Lower leg skin (tissue), 4 donors: ENCODE measurements around the gene PDE9A. TPM values are rescaled to one million over a fixed set of nuclear protein-coding genes. Genes with fewer than 3 reads are reported as not detected.

Experiments used
- DNase-seq, 2 donors: peaks; one replicate each; pipeline ENCODE4 v3.0.0-alpha.2; 2019; ENCODE audit warnings: low spot score in 2 of 2
- H3K4me3 ChIP-seq: fragments of 200-600 bp; sonication (generic); 2 replicates; pipeline ENCODE4 v1.5.1; 2017; ENCODE audit warnings: mild to moderate bottlenecking, low read depth; ENCODE audit not compliant: poor library complexity, severe bottlenecking
- CTCF ChIP-seq, 3 donors: fragments of 450-650 bp; IDR thresholded peaks; one replicate each; pipeline ENCODE4 v1.5.1; 2016; ENCODE audit warnings: antibody characterized with exemption in 3 of 3, mild to moderate bottlenecking in 3 of 3, moderate library complexity in 2 of 3
- POLR2A ChIP-seq, 2 donors: fragments of 450-650 bp; IDR thresholded peaks; one replicate each; pipeline ENCODE4 v1.6.1; 2016 to 2017; ENCODE audit warnings: antibody characterized with exemption in 2 of 2, mild to moderate bottlenecking in 1 of 2, moderate library complexity in 1 of 2
- WGBS, 2 donors: methylation state at CpG; one replicate each; pipeline ENCODE4 v1.1.5; 2018; 5-methylcytosine and 5-hydroxymethylcytosine counted together
- intact Hi-C: fragments of 100-400 bp; cut with DNase I; formaldehyde crosslinking; loops from one replicate; pipeline ENCODE4 v1.15.0; 2023; ENCODE audit warnings: low total_unique reads
- total RNA-seq, 4 donors: library from RNA; depleted of rRNA; stranded (reverse); fragments of >200 nt; gene quantifications; one replicate each; pipeline ENCODE4 v1.1.0, GENCODE V29; 2016

PDE9A gene
- total RNA-seq, 4 donors from 2014 or later = 2.1 to 16.3 (median 9.0) TPM

- no peak for TF ChIP-seq POLR2A (IDR thresholded peaks at IDR 0.05)
- H3K4me3 ChIP-seq = no peak overlapping the region
- 87 to 93% methylated on average over 11 to 13 of the region's 13 CpGs for WGBS, 2 donors
- intact Hi-C loops = no loop called here
- no peak for DNase-seq
Observed at GRCh38 chr21:42775891-42776290, 122.5 kb downstream of the PDE9A start.

DNA sequence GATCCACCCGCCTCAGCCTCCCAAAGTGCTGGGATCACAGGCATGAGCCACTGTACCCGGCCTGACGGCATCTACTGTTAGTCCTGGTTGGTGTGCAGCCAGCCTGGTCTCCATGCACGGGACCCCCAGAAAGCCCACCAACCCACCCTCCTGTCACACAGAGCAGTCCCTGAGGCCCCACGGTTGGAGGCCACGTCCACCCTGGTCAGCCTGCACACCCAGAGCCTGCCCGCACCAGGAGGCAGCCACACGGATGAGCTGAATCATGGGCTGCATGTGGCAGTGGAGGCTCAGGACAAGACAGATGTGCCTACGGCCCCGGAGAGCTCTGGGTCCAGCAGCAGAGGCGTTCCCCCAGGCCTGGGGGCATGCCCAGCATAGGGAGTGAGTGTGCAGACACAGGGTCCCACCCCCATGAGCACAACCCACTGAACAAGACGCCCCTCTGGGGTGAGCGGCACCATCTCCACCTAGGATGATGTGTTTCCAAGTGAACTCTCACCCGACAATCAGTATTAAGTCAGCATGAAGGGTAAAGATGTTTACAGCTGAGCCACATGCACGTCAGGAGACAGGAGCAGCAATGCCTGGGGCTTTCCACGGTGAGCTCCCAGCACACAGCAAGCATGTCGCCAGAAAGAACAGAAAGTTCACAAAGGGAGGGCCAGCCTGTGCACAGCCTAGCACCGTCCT is 123.8 kb downstream of the PDE9A start:
- intact Hi-C loops = no loop called here

GRCh38 chr21:42777757-42778344 is 124.4 kb downstream of the PDE9A start:
- 55 to 60% methylated on average over 21 of the region's 21 CpGs for WGBS, 2 donors
- no peak overlapping the region for H3K4me3 ChIP-seq
- TF ChIP-seq POLR2A (IDR thresholded peaks at IDR 0.05) = no peak
- TF ChIP-seq CTCF (IDR thresholded peaks at IDR 0.05) = no peak
- intact Hi-C loops = no loop called here
- DNase-seq = no peak

More for the DNA sequence above, 123.8 kb downstream of the PDE9A start:
- 63 to 81% methylated on average over 10 to 18 of the region's 18 CpGs for WGBS, 2 donors
- no peak for TF ChIP-seq CTCF (IDR thresholded peaks at IDR 0.05)
- TF ChIP-seq POLR2A (IDR thresholded peaks at IDR 0.05) = no peak
- H3K4me3 ChIP-seq = no peak overlapping the region
- no peak for DNase-seq

GRCh38 chr21:42779431-42779861 is 126.0 kb downstream of the PDE9A start:
- intact Hi-C loops = no loop called here
- 62 to 83% methylated on average over 8 to 10 of the region's 10 CpGs for WGBS, 2 donors
- no peak overlapping the region for H3K4me3 ChIP-seq
- TF ChIP-seq POLR2A (IDR thresholded peaks at IDR 0.05) (no peak), CTCF (IDR thresholded peaks at IDR 0.05) (no peak)
- no peak for DNase-seq

DNA sequence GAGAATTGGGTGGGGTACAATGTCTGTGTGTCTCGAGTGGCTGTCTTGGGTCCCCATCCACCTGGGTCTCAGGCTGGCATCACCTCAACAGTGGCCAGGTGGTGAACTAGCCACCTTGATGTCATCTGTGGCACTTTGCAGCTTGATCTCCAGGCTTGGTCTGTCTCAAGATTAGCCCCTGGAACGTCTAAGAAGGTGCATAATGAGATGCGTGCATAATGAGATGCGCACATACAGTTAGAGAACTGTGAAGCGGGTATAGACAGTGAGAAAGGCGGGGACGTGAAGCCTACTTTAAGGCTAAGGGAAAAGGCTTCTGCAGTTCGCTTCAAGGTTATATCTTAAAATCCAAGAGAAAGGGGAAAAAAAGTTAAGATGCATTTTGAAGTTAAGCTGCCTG is 127.2 kb downstream of the PDE9A start:
- no peak for DNase-seq
- intact Hi-C loops = no loop called here
- H3K4me3 ChIP-seq = no peak overlapping the region
- TF ChIP-seq POLR2A (IDR thresholded peaks at IDR 0.05) (no peak), CTCF (IDR thresholded peaks at IDR 0.05) (no peak)
- WGBS, 2 donors = 46 to 48% methylated on average over 8 of the region's 8 CpGs

GRCh38 chr21:42781150-42781970 is 127.9 kb downstream of the PDE9A start:
- H3K4me3 ChIP-seq = no peak overlapping the region
- TF ChIP-seq CTCF (IDR thresholded peaks at IDR 0.05) = no peak
- TF ChIP-seq POLR2A (IDR thresholded peaks at IDR 0.05) = no peak
- 6 to 9% methylated on average over 34 to 39 of the region's 40 CpGs for WGBS, 2 donors
- intact Hi-C loops = no loop called here
- DNase-seq = no peak
